C4-2B (cell line): ENCODE measurements around the gene PPFIA3.

ENCODE experiments used
- H3K27ac ChIP-seq: fragments of 450-650 bp; 2 replicates; pipeline ENCODE4 v1.5.1; 2017
- CTCF ChIP-seq: fragments of 450-650 bp; conservative IDR thresholded peaks from 2 replicates; pipeline ENCODE4 v1.5.1; 2017; ENCODE audit warnings: mild to moderate bottlenecking
- ZFX ChIP-seq: fragments of 450-650 bp; IDR thresholded peaks from 2 replicates; pipeline ENCODE4 v1.6.1; 2017

The PPFIA3 gene

GRCh38 chr19:49186108-49186507 lies 66.8 kb downstream of the PPFIA3 start:
- no peak overlapping the region for H3K27ac ChIP-seq
- TF ChIP-seq ZFX (no peak), CTCF (no peak)

GRCh38 chr19:49188626-49189200 lies 69.4 kb downstream of the PPFIA3 start:
- TF ChIP-seq CTCF (no peak), ZFX (no peak)
- H3K27ac ChIP-seq: no peak overlapping the region

GRCh38 chr19:49189259-49189658 lies 69.9 kb downstream of the PPFIA3 start:
- H3K27ac ChIP-seq: no peak overlapping the region
- no peak for TF ChIP-seq CTCF
- no peak for TF ChIP-seq ZFX

GRCh38 chr19:49190781-49191180 lies 71.4 kb downstream of the PPFIA3 start:
- H3K27ac ChIP-seq: no peak overlapping the region
- no peak for TF ChIP-seq CTCF
- TF ChIP-seq ZFX: no peak

- TF ChIP-seq ZFX (no peak), CTCF (no peak)
- H3K27ac ChIP-seq: no peak overlapping the region
Observed at GRCh38 chr19:49193822-49194394, 74.6 kb downstream of the PPFIA3 start.

- no peak overlapping the region for H3K27ac ChIP-seq
- TF ChIP-seq ZFX: no peak
- no peak for TF ChIP-seq CTCF
Observed at GRCh38 chr19:49194408-49194807, 75.1 kb downstream of the PPFIA3 start.

GRCh38 chr19:49196527-49197240 lies 77.3 kb downstream of the PPFIA3 start:
- H3K27ac ChIP-seq: no peak overlapping the region
- TF ChIP-seq ZFX: no peak
- no peak for TF ChIP-seq CTCF
